Breast epithelium (tissue), 3 donors: ENCODE data around the gene CDH2.

Experiments
- POLR2A ChIP-seq: fragments of 450-650 bp; IDR thresholded peaks from one replicate; pipeline ENCODE4 v1.6.1; 2016; ENCODE audit warnings: antibody characterized with exemption, mild to moderate bottlenecking, moderate library complexity
- TF ChIP-seq, protein P1 (sequence below), 3 donors: fragments of 450-650 bp; IDR thresholded peaks; one replicate each; pipeline ENCODE4 v1.5.1; 2016 to 2017; ENCODE audit warnings: antibody characterized with exemption in 3 of 3, mild to moderate bottlenecking in 3 of 3, moderate library complexity in 3 of 3

DNA sequence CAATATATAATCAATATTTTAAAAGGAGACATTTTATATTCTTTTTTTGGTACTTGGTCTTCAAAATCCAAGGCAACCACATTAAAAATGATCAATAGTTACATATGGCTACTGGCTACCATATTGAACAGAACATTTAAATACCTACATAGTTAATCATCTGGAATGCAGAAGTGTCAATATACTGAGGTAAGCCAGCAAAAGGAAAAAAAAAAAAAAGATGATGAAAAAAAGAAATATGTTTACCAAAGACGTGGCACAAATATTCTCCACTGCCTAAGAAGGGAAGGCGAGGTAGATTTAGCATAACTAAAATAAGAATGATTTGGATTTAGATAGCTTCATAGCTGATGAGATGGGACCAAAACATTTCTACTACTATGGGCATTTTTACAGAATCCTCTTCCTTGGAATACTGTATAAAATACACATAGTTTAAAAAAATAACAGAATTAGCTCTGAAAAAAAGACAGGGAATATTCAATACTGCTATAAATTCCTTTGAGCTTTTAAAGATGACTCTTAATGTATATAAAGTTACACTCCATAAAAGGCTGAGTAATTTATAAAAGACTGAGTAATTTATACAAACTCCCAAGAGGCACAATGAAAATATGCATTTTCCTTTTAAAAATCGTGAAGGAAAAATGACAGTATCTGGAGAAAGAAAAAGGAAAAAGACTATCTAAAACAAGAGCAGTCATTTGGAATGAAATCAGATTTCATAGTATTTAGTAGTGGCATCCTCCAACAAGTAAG, 63.5 kb downstream of the CDH2 start:
- TF ChIP-seq POLR2A = no peak
- TF ChIP-seq, protein P1, sequence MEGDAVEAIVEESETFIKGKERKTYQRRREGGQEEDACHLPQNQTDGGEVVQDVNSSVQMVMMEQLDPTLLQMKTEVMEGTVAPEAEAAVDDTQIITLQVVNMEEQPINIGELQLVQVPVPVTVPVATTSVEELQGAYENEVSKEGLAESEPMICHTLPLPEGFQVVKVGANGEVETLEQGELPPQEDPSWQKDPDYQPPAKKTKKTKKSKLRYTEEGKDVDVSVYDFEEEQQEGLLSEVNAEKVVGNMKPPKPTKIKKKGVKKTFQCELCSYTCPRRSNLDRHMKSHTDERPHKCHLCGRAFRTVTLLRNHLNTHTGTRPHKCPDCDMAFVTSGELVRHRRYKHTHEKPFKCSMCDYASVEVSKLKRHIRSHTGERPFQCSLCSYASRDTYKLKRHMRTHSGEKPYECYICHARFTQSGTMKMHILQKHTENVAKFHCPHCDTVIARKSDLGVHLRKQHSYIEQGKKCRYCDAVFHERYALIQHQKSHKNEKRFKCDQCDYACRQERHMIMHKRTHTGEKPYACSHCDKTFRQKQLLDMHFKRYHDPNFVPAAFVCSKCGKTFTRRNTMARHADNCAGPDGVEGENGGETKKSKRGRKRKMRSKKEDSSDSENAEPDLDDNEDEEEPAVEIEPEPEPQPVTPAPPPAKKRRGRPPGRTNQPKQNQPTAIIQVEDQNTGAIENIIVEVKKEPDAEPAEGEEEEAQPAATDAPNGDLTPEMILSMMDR (IDR thresholded peaks at IDR 0.05) = no peak
